C4-2B (cell line): ENCODE data around the gene INHBE.

Experiments
- ZFX ChIP-seq: fragments of 450-650 bp; IDR thresholded peaks from 2 replicates; pipeline ENCODE4 v1.6.1; 2017
- TF ChIP-seq, protein P1 (sequence below): fragments of 450-650 bp; conservative IDR thresholded peaks from 2 replicates; pipeline ENCODE4 v1.5.1; 2017; ENCODE audit warnings: mild to moderate bottlenecking

DNA sequence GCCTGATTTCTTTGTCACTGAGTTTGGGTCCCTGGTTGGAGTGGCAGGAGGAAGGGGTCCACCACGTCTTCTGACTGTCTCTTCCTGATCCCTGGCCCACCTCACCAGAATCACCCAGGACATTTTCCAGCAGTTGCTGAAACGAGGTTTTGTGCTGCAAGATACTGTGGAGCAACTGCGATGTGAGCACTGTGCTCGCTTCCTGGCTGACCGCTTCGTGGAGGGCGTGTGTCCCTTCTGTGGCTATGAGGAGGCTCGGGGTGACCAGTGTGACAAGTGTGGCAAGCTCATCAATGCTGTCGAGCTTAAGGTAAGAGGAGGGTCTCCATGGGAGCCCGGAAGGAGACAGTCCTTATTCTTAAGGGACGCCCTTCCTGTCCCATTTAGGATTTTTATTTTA lies 45.1 kb downstream of the INHBE start:
- TF ChIP-seq, protein P1, sequence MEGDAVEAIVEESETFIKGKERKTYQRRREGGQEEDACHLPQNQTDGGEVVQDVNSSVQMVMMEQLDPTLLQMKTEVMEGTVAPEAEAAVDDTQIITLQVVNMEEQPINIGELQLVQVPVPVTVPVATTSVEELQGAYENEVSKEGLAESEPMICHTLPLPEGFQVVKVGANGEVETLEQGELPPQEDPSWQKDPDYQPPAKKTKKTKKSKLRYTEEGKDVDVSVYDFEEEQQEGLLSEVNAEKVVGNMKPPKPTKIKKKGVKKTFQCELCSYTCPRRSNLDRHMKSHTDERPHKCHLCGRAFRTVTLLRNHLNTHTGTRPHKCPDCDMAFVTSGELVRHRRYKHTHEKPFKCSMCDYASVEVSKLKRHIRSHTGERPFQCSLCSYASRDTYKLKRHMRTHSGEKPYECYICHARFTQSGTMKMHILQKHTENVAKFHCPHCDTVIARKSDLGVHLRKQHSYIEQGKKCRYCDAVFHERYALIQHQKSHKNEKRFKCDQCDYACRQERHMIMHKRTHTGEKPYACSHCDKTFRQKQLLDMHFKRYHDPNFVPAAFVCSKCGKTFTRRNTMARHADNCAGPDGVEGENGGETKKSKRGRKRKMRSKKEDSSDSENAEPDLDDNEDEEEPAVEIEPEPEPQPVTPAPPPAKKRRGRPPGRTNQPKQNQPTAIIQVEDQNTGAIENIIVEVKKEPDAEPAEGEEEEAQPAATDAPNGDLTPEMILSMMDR = no peak
- no peak for TF ChIP-seq ZFX
